ENCODE measurements around the gene DHX35. TPM values are rescaled to one million over a fixed set of nuclear protein-coding genes. Genes with fewer than 3 reads are reported as not detected.

The DHX35 gene
- polyA plus RNA-seq, 6 donors from 2014 or later: 2.2 to 7.4 (median 4.7) TPM

DNA sequence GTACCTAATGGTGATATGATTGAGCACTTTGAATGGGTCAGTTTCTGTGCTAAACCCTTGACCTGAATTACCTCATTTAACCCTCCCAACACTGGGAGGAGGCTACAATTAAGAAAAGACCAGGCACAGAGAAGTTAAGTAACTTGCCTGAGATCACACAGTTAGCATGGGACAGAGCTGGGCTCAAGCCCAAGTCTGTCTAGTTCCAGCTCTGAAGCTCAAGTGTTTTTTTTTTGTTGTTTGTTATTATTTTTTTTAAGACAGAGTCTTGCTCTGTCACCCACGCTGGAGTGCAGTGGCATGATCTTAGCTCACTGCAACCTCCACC, 31.9 kb upstream of the DHX35 start:
- H3K4me3 Mint-ChIP-seq: peak overlapping the region in 1 of 8 donors; percentile 50
- no peaks in the 10 kb centered on the region for H3K36me3 Mint-ChIP-seq
- peaks cover 4 to 14% (median 9%) of the 10 kb centered on the region in 3 donors for H3K4me1 Mint-ChIP-seq
- no peak for DNase-seq
- ATAC-seq (ENCODE audit: low read depth in 2 of 2): no peak
- H3K27ac Mint-ChIP-seq: no peak overlapping the region
- H3K27me3 Mint-ChIP-seq: peaks cover 0 to 8% (median 0%) of the 10 kb centered on the region in 3 donors
- no peaks in the 10 kb centered on the region for H3K9me3 Mint-ChIP-seq

DNA sequence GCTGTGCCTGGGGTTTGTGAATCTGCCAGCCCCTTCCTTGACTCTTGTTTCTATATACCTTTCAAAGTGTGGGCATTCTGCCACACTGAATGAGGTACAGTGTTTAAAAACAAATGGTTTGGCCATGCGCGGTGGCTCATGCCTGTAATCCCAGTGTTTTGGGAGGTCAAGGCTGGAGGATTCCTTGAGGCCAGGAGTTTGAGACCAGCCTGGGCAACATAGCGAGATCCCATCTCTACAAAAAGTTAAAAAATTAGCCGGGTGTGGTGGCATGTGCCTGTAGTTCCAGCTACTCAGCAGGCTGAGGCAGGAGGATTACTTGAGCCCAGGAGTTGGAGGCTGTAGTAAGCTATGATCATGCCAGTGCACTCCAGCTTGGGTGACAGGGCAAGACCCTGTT, 30.2 kb upstream of the DHX35 start:
- Mint-ChIP-seq H3K9me3 (no peaks in the 10 kb centered on the region), H3K4me3 (no peak overlapping the region), H3K27ac (no peak overlapping the region), H3K27me3 (peaks cover 0 to 8% (median 0%) of the 10 kb centered on the region in 3 donors), H3K36me3 (no peaks in the 10 kb centered on the region), H3K4me1 (peaks cover 0 to 8% (median 0%) of the 10 kb centered on the region in 3 donors)
- DNase-seq (no peak), ATAC-seq (ENCODE audit: low read depth in 2 of 2) (no peak)

DNA sequence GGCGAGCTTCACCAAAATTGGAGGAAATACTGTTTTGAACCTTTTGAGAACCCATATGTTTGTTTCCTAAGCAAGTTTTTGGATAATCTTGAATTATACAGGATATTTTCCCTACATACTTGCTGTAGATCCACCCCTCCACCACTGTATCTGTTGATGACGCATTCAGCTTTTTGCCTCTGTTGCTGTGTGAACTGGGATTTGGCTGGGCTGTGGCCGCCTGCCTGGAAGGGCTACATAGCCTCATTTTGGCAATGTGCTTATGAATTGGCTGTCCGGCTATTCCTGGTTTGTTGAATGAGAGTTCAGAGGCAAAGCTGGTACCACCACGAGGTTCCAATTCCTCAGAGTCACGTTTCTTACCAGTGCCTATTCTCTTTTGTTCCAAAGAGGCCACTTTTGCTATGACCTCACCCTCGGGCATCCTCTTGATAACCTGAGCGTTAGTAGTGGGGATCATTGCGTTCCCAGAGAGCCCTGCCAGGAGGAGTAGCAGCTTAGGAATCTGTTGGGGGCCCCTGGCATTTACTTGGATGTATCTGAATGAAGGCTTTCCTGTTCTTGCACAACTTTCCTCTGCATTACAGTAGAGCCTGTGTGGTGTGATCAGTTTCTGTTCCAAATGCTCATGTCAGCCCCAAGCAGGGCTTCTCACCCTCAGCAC, 29.6 kb upstream of the DHX35 start:
- Mint-ChIP-seq H3K9me3 (no peaks in the 10 kb centered on the region), H3K4me1 (peaks cover 0 to 3% (median 0%) of the 10 kb centered on the region in 3 donors), H3K4me3 (no peak overlapping the region), H3K36me3 (no peaks in the 10 kb centered on the region), H3K27ac (no peak overlapping the region), H3K27me3 (peaks cover 0 to 7% (median 0%) of the 10 kb centered on the region in 3 donors)
- DNase-seq: no peak
- no peak for ATAC-seq (ENCODE audit: low read depth in 2 of 2)

DNA sequence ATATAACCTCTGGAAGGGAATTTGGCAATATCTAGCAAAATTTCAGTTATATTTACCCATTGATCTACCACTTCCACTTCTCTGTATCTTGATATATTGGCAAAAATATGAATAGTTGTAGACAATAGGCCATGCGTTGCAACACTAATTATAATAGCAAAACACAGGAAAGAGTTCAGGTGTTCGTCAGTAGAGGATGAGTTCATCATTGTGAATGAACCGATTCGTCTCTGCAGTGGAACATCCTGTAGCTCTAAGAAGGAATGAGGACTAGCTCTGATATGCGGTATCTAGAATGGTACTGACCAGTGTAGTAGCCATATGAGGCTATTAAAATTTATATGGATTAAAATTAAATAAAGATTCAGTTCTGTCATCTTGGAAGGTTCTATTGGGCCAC, 27.6 kb upstream of the DHX35 start:
- no peak overlapping the region for H3K27ac Mint-ChIP-seq
- ATAC-seq (ENCODE audit: low read depth in 2 of 2): no peak
- H3K27me3 Mint-ChIP-seq: no peaks in the 10 kb centered on the region
- H3K4me1 Mint-ChIP-seq: peaks cover 0 to 4% (median 0%) of the 10 kb centered on the region in 3 donors
- no peak overlapping the region for H3K4me3 Mint-ChIP-seq
- H3K9me3 Mint-ChIP-seq: no peaks in the 10 kb centered on the region
- no peaks in the 10 kb centered on the region for H3K36me3 Mint-ChIP-seq
- DNase-seq: no peak

DNA sequence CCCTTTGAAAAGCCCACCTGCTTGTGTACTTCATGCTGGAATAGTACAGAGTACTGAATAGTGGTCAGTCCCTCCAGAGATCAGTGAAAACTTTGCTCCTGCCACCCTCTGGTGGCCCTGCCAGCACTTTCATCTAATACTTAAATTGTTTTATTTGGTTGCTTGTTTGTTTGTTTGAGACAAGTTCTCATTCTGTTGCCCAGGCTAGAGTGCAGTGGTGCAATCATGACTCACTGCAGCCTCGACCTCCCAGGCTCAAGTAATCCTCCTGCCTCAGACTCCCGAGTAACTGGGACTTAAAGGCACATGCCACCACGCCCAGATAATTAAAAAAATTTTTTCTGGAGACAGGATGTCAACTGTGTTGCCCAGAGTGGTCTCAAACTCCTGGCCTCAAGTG, 26.9 kb upstream of the DHX35 start:
- DNase-seq: no peak
- Mint-ChIP-seq H3K27ac (no peak overlapping the region), H3K9me3 (no peaks in the 10 kb centered on the region)

DNA sequence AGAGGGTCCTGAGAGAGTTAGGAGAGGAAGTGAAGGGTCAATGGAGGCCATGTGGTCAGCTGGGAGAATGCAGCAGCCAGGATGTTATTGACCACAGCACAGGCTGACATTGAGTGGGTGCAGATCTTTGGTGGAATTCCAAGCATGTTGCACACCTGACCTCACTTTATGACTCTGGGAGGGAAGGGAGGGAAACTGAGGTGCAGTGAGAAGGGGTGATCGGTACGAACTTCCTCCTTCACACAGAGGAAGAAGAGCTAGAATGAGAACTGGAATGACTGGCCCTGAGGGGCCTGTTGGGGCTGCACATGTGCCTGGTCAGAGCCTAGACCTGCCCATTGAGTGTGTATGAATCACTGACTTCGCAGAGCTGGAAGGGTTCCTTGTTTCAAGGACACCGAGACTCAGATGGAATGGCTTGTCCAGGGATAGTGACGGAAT, 26.2 kb upstream of the DHX35 start:
- ATAC-seq (ENCODE audit: low read depth in 2 of 2): no peak
- Mint-ChIP-seq H3K36me3 (no peaks in the 10 kb centered on the region), H3K4me1 (peaks cover 0 to 4% (median 0%) of the 10 kb centered on the region in 3 donors), H3K4me3 (no peak overlapping the region), H3K9me3 (no peaks in the 10 kb centered on the region), H3K27me3 (no peaks in the 10 kb centered on the region), H3K27ac (peak overlapping the region in 1 of 6 donors; percentile 39)
- no peak for DNase-seq

More for the DNA sequence above, 26.9 kb upstream of the DHX35 start:
- peak; percentile 25 to 37 for ATAC-seq (ENCODE audit: low read depth in 2 of 2)
- Mint-ChIP-seq H3K4me1 (peaks cover 0 to 4% (median 0%) of the 10 kb centered on the region in 3 donors), H3K27me3 (no peaks in the 10 kb centered on the region), H3K36me3 (no peaks in the 10 kb centered on the region), H3K4me3 (peak overlapping the region in 1 of 8 donors; percentile 37)

DNA sequence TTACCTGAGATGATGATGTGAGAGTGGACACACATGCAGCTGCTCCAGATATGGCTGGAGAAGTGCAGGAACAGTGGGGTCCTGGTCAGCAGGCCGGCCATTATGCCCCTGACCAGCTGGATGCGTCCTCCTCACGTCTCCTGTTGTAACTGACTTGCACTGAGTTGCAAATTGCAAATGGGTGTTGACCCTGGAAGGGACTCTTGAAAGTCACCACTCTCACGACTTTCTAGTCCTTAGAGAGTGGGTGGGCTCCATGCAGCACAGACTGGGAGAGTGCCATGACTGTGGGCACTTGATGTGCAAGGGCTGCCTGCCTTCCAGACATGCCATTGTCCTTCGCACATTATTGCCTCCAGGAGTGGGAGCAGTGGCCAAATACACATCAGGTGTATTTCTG, 25.1 kb upstream of the DHX35 start:
- peaks cover 0 to 4% (median 0%) of the 10 kb centered on the region in 3 donors for H3K4me1 Mint-ChIP-seq
- no peak overlapping the region for H3K27ac Mint-ChIP-seq

DNA sequence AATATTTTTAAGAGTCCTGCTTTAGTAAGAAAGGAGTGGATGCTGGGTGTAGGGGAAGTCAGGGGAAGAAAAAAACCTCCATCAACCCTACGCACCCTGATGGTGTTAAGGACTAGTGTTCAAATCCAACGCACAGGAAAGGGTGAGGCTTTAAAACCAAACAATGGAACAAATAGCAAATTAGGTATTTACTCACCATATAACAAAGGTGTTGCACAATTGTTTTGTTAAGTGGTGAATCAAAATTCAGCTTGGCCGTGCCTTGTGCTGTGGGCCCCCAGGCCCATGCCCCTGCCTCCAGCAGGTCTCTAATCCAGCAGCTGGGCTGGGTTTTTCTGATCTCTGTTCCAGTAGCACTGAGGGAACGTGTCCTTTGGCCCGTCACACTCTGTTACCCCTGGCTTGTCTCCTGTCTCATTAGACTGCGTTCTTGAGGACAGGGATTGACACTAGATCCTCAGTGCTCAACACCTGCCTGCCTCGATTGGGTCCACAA, 24.1 kb upstream of the DHX35 start:
- no peaks in the 10 kb centered on the region for H3K9me3 Mint-ChIP-seq
- H3K27ac Mint-ChIP-seq: peak overlapping the region in 2 of 6 donors; percentile 54 to 63
- no peak overlapping the region for H3K4me3 Mint-ChIP-seq
- H3K4me1 Mint-ChIP-seq: peaks cover 0 to 4% (median 0%) of the 10 kb centered on the region in 3 donors
- H3K36me3 Mint-ChIP-seq: no peaks in the 10 kb centered on the region
- ATAC-seq (ENCODE audit: low read depth in 2 of 2): no peak
- no peak for DNase-seq
- H3K27me3 Mint-ChIP-seq: no peaks in the 10 kb centered on the region

More for the DNA sequence above, 25.1 kb upstream of the DHX35 start:
- Mint-ChIP-seq H3K36me3 (no peaks in the 10 kb centered on the region), H3K4me3 (no peak overlapping the region), H3K9me3 (no peaks in the 10 kb centered on the region), H3K27me3 (no peaks in the 10 kb centered on the region)
- no peak for DNase-seq
- ATAC-seq (ENCODE audit: low read depth in 2 of 2): no peak

DNA sequence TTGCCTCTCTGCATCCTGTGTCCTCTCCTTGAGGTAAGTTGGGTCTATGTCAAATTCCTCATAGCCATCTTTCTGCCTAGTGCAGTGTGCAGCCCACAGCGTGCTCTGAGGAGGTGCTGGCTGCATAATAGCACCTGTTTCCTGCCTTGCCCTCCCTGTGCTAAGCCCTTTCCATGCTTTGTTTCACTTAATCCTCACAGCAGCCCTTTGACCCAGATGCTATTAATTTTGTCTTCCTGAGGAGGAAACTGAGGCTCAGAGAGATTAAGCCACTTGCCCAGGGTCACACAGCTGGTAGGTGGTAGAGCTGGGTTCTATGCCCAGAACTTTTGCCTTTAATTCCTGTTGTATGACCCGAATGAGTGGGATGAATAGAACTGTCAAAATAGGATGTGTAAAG, 22.5 kb upstream of the DHX35 start:
- ATAC-seq (ENCODE audit: low read depth in 2 of 2): no peak
- Mint-ChIP-seq H3K36me3 (no peaks in the 10 kb centered on the region), H3K27ac (peak overlapping the region in 1 of 6 donors; percentile 52), H3K4me1 (peaks cover 0 to 4% (median 0%) of the 10 kb centered on the region in 3 donors), H3K9me3 (no peaks in the 10 kb centered on the region), H3K27me3 (no peaks in the 10 kb centered on the region), H3K4me3 (peak overlapping the region in 1 of 8 donors; percentile 4)
- no peak for DNase-seq

DNA sequence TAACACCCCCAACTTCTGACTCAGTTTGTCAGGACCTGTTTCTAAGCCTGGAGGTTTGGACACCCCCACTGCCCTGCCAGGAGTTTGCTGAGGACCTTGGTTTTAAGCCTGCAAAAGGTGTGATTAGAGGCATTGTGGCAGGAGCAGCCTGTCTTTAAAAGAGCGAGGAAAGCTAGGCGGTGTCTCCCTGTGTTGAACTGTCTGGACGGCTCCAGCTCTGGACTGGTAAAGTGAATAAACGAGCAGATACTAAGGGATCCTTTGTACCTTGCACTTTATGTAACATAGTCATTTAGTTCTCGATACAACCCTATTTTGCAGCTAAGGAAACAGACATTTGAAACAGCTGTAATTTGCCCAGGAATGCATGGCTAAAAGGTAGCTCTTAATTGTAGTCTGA, 21.5 kb upstream of the DHX35 start:
- H3K4me3 Mint-ChIP-seq: no peak overlapping the region
- H3K27ac Mint-ChIP-seq: no peak overlapping the region
- DNase-seq (no peak), ATAC-seq (ENCODE audit: low read depth in 2 of 2) (no peak)
- no peaks in the 10 kb centered on the region for H3K27me3 Mint-ChIP-seq
- H3K36me3 Mint-ChIP-seq: no peaks in the 10 kb centered on the region
- peaks cover 0 to 4% (median 0%) of the 10 kb centered on the region in 3 donors for H3K4me1 Mint-ChIP-seq
- no peaks in the 10 kb centered on the region for H3K9me3 Mint-ChIP-seq

DNA sequence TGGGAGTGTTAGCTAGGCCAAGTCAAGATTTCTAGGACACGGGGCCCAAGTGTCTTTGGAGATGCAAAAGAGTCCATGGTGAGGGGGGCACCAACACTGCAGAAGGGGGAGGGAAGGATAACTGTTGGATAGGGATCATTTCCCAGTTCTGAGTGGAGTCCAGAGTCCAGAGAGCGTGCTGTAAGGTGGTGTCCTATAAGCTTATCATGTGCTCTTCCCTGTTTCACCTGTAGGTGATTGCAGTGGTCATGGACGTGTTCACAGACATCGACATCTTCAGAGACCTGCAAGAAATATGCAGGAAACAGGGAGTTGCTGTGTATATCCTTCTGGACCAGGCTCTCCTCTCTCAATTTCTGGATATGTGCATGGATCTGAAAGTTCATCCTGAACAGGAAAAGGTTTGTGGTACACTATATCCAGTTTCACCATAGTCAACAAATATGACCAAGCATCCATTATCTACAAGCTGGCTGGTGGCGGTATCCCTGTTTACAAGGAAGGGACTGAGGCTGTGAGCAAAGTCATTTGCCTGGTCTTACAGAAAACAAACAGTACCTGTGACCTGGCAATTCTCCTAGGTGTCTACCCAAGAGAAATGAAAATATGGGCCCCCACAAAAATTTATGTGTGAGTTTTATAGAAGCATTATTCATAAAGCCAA, 20.3 kb upstream of the DHX35 start:
- Mint-ChIP-seq H3K27ac (no peak overlapping the region), H3K36me3 (no peaks in the 10 kb centered on the region), H3K4me3 (no peak overlapping the region), H3K9me3 (no peaks in the 10 kb centered on the region), H3K4me1 (peaks cover 0 to 4% (median 0%) of the 10 kb centered on the region in 3 donors), H3K27me3 (no peaks in the 10 kb centered on the region)
- ATAC-seq (ENCODE audit: low read depth in 2 of 2): no peak
- no peak for DNase-seq

DNA sequence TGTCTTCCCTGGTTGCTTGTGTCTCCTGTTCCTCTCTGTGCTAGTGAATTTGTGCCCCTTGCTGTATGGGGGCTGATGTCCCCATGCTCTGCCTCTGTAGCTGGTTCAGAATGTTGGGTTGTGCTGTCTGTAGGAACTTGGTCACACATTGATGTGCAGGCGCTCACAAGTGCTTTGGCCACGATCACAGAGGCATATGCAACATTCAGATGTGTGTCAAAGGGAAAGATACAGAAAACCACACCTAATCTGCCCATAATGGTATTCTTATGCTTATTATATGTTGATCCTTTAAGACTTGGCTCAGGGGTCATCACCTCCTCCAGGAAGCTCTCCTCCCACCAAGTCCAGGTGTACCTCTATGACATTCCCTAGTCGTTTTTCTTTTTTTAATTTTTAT, 17.1 kb upstream of the DHX35 start:
- Mint-ChIP-seq H3K36me3 (no peaks in the 10 kb centered on the region), H3K27ac (no peak overlapping the region), H3K4me3 (no peak overlapping the region), H3K9me3 (no peaks in the 10 kb centered on the region), H3K4me1 (no peaks in the 10 kb centered on the region), H3K27me3 (no peaks in the 10 kb centered on the region)
- ATAC-seq (ENCODE audit: low read depth in 2 of 2): no peak
- DNase-seq: no peak

DNA sequence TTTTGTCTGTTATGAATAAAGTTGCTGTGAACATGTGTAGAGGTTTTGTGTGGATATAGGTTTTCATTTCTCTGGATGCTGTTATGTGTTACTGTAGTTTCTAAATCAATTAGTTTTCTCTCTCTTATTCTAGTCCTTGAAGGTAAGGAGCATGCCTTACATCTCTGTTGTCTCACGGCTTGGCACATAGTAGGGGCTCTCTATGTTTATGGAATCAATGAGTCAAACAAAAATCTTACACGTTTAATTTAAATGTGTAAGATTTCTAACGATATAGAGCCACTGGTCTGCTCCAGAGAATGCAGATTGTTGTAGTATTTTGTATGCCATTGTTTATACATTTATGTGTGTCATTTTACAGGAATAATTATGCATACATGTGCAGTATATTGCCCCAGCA, 15.3 kb upstream of the DHX35 start:
- H3K27ac Mint-ChIP-seq: no peak overlapping the region
- H3K4me3 Mint-ChIP-seq: no peak overlapping the region
- no peak for DNase-seq
- no peaks in the 10 kb centered on the region for H3K36me3 Mint-ChIP-seq
- no peaks in the 10 kb centered on the region for H3K4me1 Mint-ChIP-seq
- no peak for ATAC-seq (ENCODE audit: low read depth in 2 of 2)
- H3K9me3 Mint-ChIP-seq: no peaks in the 10 kb centered on the region
- H3K27me3 Mint-ChIP-seq: no peaks in the 10 kb centered on the region

DNA sequence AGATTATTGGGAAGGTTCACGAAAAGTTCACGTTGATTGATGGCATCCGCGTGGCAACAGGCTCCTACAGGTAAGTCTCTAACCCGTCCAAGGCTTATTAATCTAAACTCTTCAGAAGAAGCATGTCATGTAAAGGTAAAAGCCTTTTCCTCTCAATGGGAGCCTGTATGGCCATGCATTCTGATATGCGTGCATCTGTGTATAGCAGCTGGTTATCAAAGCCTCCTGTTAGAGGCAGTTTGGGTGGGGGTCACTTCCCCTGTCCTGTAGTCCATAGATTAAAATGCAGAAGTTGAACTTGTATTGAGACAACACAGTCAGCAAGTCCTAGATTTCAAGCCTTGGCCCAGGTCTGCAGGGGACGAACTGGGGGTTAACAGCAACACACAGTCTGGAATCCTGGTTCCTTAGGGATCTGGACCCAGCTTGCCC, 14.2 kb upstream of the DHX35 start:
- no peaks in the 10 kb centered on the region for H3K4me1 Mint-ChIP-seq
- no peaks in the 10 kb centered on the region for H3K36me3 Mint-ChIP-seq
- no peaks in the 10 kb centered on the region for H3K9me3 Mint-ChIP-seq
- no peaks in the 10 kb centered on the region for H3K27me3 Mint-ChIP-seq
- no peak for DNase-seq
- no peak for ATAC-seq (ENCODE audit: low read depth in 2 of 2)
- H3K4me3 Mint-ChIP-seq: no peak overlapping the region
- H3K27ac Mint-ChIP-seq: no peak overlapping the region
